WTC11 (cell line): ENCODE measurements around the gene SEMA4D. TPM values are rescaled to one million over a fixed set of nuclear protein-coding genes. Genes with fewer than 3 reads are reported as not detected.

Experiments
- ATAC-seq: fragments of 200-7000 bp; cut with Tn5 transposase; 2 replicates; pipeline ENCODE4 v1.10.0; 2021; ENCODE audit warnings: mild to moderate bottlenecking, moderate library complexity
- CTCF ChIA-PET: fragments of 300-600 bp; sonication (Branson Sonifier 250); formaldehyde crosslinking; loops from one replicate; lab custom pipeline; 2021; ENCODE audit warnings: antibody characterized with exemption; lab: Charles Lee
- POLR2A ChIA-PET: fragments of 350-600 bp; sonication (Branson Sonifier 250); formaldehyde crosslinking; loops from one replicate; lab custom pipeline; 2021; ENCODE audit warnings: antibody characterized with exemption; lab: Charles Lee
- DNase-seq: peaks from one replicate; pipeline ENCODE4 v3.0.0; 2021; ENCODE audit warnings: low spot score
- H3K27ac Mint-ChIP-seq: 2 replicates; pipeline ENCODE4 v1.8.0; 2021; ENCODE audit warnings: mixed read lengths
- H3K27me3 Mint-ChIP-seq: 2 replicates; pipeline ENCODE4 v1.8.0; 2021; ENCODE audit warnings: low read depth, mild to moderate bottlenecking, moderate library complexity, mixed read lengths
- H3K36me3 Mint-ChIP-seq: 2 replicates; pipeline ENCODE4 v1.8.0; 2021; ENCODE audit warnings: mixed read lengths
- H3K4me1 Mint-ChIP-seq: 2 replicates; pipeline ENCODE4 v1.8.0; 2022; ENCODE audit warnings: mixed read lengths
- H3K4me3 Mint-ChIP-seq: 2 replicates; pipeline ENCODE4 v1.8.0; 2021; ENCODE audit warnings: mild to moderate bottlenecking, moderate library complexity, mixed read lengths
- H3K9me3 Mint-ChIP-seq: 2 replicates; pipeline ENCODE4 v1.8.0; 2021; ENCODE audit warnings: mixed read lengths
- AFF4 ChIP-seq: sonication (generic); formaldehyde crosslinking; IDR thresholded peaks from 2 replicates; pipeline ENCODE4 v1.8.1; 2023; ENCODE audit warnings: mild to moderate bottlenecking, missing genetic modification reagents, borderline replicate concordance
- ELF4 ChIP-seq: sonication (generic); formaldehyde crosslinking; IDR thresholded peaks from 2 replicates; pipeline ENCODE4 v1.8.1; 2022; ENCODE audit warnings: low read depth, mild to moderate bottlenecking, moderate library complexity, missing genetic modification reagents
- IRF1 ChIP-seq: sonication (generic); formaldehyde crosslinking; IDR thresholded peaks from 2 replicates; pipeline ENCODE4 v1.8.0; 2023; ENCODE audit warnings: missing genetic modification reagents
- IRF2 ChIP-seq: sonication (generic); formaldehyde crosslinking; IDR thresholded peaks from 2 replicates; pipeline ENCODE4 v1.8.0; 2022; ENCODE audit warnings: low read depth, missing genetic modification reagents, borderline replicate concordance
- JUN ChIP-seq: sonication (generic); formaldehyde crosslinking; IDR thresholded peaks from 2 replicates; pipeline ENCODE4 v1.8.0; 2023; ENCODE audit warnings: mild to moderate bottlenecking, missing genetic modification reagents
- KAT7 ChIP-seq: sonication (generic); formaldehyde crosslinking; IDR thresholded peaks from 2 replicates; pipeline ENCODE4 v1.8.1; 2023; ENCODE audit warnings: missing genetic modification reagents, mild to moderate bottlenecking, borderline replicate concordance
- NFE2L1 ChIP-seq: sonication (generic); formaldehyde crosslinking; IDR thresholded peaks from 2 replicates; pipeline ENCODE4 v1.8.1; 2023; ENCODE audit warnings: missing genetic modification reagents
- OVOL2 ChIP-seq: fragments of 250-450 bp; sonication (Bioruptor Pico); IDR thresholded peaks from 2 replicates; pipeline ENCODE4 v1.9.0; 2021; ENCODE audit warnings: mild to moderate bottlenecking, borderline replicate concordance
- PRDM15 ChIP-seq: sonication (generic); formaldehyde crosslinking; IDR thresholded peaks from 2 replicates; pipeline ENCODE4 v1.8.0; 2022; ENCODE audit warnings: missing genetic modification reagents
- PREB ChIP-seq: sonication (generic); formaldehyde crosslinking; IDR thresholded peaks from 2 replicates; pipeline ENCODE4 v1.8.1; 2022; ENCODE audit warnings: mild to moderate bottlenecking, missing genetic modification reagents, moderate library complexity, borderline replicate concordance
- PRRX2 ChIP-seq: fragments of 250-450 bp; sonication (Bioruptor Pico); IDR thresholded peaks from 2 replicates; pipeline ENCODE4 v1.8.0; 2021; ENCODE audit warnings: mild to moderate bottlenecking
- RELA ChIP-seq: sonication (generic); formaldehyde crosslinking; IDR thresholded peaks from 2 replicates; pipeline ENCODE4 v1.8.1; 2022; ENCODE audit warnings: missing genetic modification reagents, mild to moderate bottlenecking, borderline replicate concordance
- SMAD4 ChIP-seq: sonication (generic); formaldehyde crosslinking; IDR thresholded peaks from 2 replicates; pipeline ENCODE4 v1.8.0; 2022; ENCODE audit warnings: mild to moderate bottlenecking, missing genetic modification reagents
- SOX15 ChIP-seq: fragments of 250-450 bp; sonication (Bioruptor Pico); IDR thresholded peaks from 2 replicates; pipeline ENCODE4 v1.9.0; 2021; ENCODE audit warnings: mild to moderate bottlenecking
- SP1 ChIP-seq: sonication (generic); formaldehyde crosslinking; conservative IDR thresholded peaks from 2 replicates; pipeline ENCODE4 v1.8.1; 2022; ENCODE audit warnings: missing genetic modification reagents
- TCF7 ChIP-seq: sonication (generic); formaldehyde crosslinking; IDR thresholded peaks from 2 replicates; pipeline ENCODE4 v1.8.0; 2022; ENCODE audit warnings: mild to moderate bottlenecking, low read depth, missing genetic modification reagents, moderate library complexity
- ZNF121 ChIP-seq: sonication (generic); formaldehyde crosslinking; IDR thresholded peaks from 2 replicates; pipeline ENCODE4 v1.8.0; 2023; ENCODE audit warnings: missing genetic modification reagents
- ZNF219 ChIP-seq: sonication (generic); formaldehyde crosslinking; IDR thresholded peaks from 2 replicates; pipeline ENCODE4 v1.8.0; 2023; ENCODE audit warnings: missing genetic modification reagents, mild to moderate bottlenecking, borderline replicate concordance
- ZNF232 ChIP-seq: sonication (generic); formaldehyde crosslinking; IDR thresholded peaks from 2 replicates; pipeline ENCODE4 v1.8.0; 2022; ENCODE audit warnings: mild to moderate bottlenecking, missing genetic modification reagents
- ZNF317 ChIP-seq: sonication (generic); formaldehyde crosslinking; IDR thresholded peaks from 2 replicates; pipeline ENCODE4 v1.8.1; 2023; ENCODE audit warnings: low read depth, mild to moderate bottlenecking, moderate library complexity, missing genetic modification reagents, borderline replicate concordance
- total RNA-seq: library from RNA; stranded (reverse); gene quantifications from 3 replicates; pipeline ENCODE4 v1.2.3, GENCODE V29; 2021

Gene SEMA4D
- total RNA-seq, 1 experiment from 2014 or later, result 67.8 TPM

GRCh38 chr9:89465001-89465451, 32.9 kb downstream of the SEMA4D start (continued):
- no peak for TF ChIP-seq KAT7
- no peak for TF ChIP-seq ZNF121
- no peak for TF ChIP-seq SP1 (CRISPR knock-in tag)
- TF ChIP-seq SMAD4 (CRISPR knock-in tag), result no peak

GRCh38 chr9:89464300-89464901, 33.5 kb downstream of the SEMA4D start:
- no peak overlapping the region for H3K4me3 Mint-ChIP-seq
- H3K36me3 Mint-ChIP-seq, result peaks cover 5% of the 10 kb centered on the region; the same call in 1 of the 2 replicates
- ATAC-seq, result no peak
- POLR2A ChIA-PET, result no interaction called here
- TF ChIP-seq SOX15 (no peak), JUN (CRISPR knock-in tag) (no peak), ZNF317 (no peak), SP1 (CRISPR knock-in tag) (no peak)
- TF ChIP-seq, all 79 proteins: peak for 0
- Mint-ChIP-seq H3K9me3 (no peaks in the 10 kb centered on the region), H3K27me3 (no peaks in the 10 kb centered on the region), H3K4me1 (peaks cover 86% of the 10 kb centered on the region), H3K27ac (peak overlapping the region; percentile 9; the same call in 1 of the 2 replicates)
- DNase-seq, result no peak
- CTCF ChIA-PET, result no interaction called here

GRCh38 chr9:89462817-89463683, 34.9 kb downstream of the SEMA4D start:
- DNase-seq, result no peak
- Mint-ChIP-seq H3K4me1 (peaks cover 82% of the 10 kb centered on the region), H3K9me3 (no peaks in the 10 kb centered on the region), H3K27me3 (no peaks in the 10 kb centered on the region), H3K4me3 (no peak overlapping the region), H3K27ac (peak overlapping the region; percentile 90), H3K36me3 (peaks cover 8% of the 10 kb centered on the region; the same call in 1 of the 2 replicates)
- ChIA-PET CTCF (interaction anchor here (1.2 to 3.6 kb wide), 2 partner anchors 34 to 86 kb away, joined by 3 to 14 read pairs; no protein-coding TSS in a partner anchor), POLR2A (interaction anchor here (1.3 kb wide), 1 partner anchor 85 kb away, joined by 3 read pairs; no protein-coding TSS in a partner anchor)
- ATAC-seq, result no peak
- TF ChIP-seq OVOL2 (CRISPR knock-in tag) (no peak), PRDM15 (CRISPR knock-in tag) (no peak), ZNF219 (CRISPR knock-in tag) (no peak), IRF1 (no peak), IRF2 (CRISPR knock-in tag) (no peak), NFE2L1 (CRISPR knock-in tag) (no peak), SOX15 (no peak), RELA (CRISPR knock-in tag) (no peak), ZNF232 (CRISPR knock-in tag) (no peak), ELF4 (CRISPR knock-in tag) (no peak), TCF7 (CRISPR knock-in tag) (no peak), PREB (CRISPR knock-in tag) (no peak), AFF4 (no peak), PRRX2 (CRISPR knock-in tag) (no peak)
